ENCODE data around the gene EPB41L4A. TPM values are rescaled to one million over a fixed set of nuclear protein-coding genes. Genes with fewer than 3 reads are reported as not detected.

The EPB41L4A gene
- total RNA-seq, 4 donors from 2014 or later = 9.1 to 16.2 (median 14.1) TPM

GRCh38 chr5:112338681-112339337, 80.3 kb downstream of the EPB41L4A start:
- WGBS, 2 donors = 32 to 41% methylated on average over 5 of the region's 5 CpGs
- H3K4me3 ChIP-seq (ENCODE audit: low read depth, poor library complexity, severe bottlenecking) = no peak overlapping the region
- intact Hi-C loops (cut with DNase I; ENCODE audit: low total_unique reads) = no loop called here
- no peak for TF ChIP-seq POLR2A (IDR thresholded peaks at IDR 0.05)
- TF ChIP-seq CTCF (IDR thresholded peaks at IDR 0.05) = no peak
- DNase-seq (ENCODE audit: low spot score in 2 of 2) = peak; percentile 59 to 85

- 46 to 48% methylated on average over 5 of the region's 5 CpGs for WGBS, 2 donors
- TF ChIP-seq CTCF (IDR thresholded peaks at IDR 0.05) (no peak), POLR2A (IDR thresholded peaks at IDR 0.05) (no peak)
- no peak overlapping the region for H3K4me3 ChIP-seq (ENCODE audit: low read depth, poor library complexity, severe bottlenecking)
- intact Hi-C loops (cut with DNase I; ENCODE audit: low total_unique reads) = no loop called here
- DNase-seq (ENCODE audit: low spot score in 2 of 2) = no peak
Measured at GRCh38 chr5:112333331-112333781, 85.7 kb downstream of the EPB41L4A start.

GRCh38 chr5:112331892-112332291, 87.2 kb downstream of the EPB41L4A start:
- WGBS, 2 donors = 85 to 91% methylated on average over 2 of the region's 2 CpGs
- intact Hi-C loops (cut with DNase I; ENCODE audit: low total_unique reads) = no loop called here
- H3K4me3 ChIP-seq (ENCODE audit: low read depth, poor library complexity, severe bottlenecking) = no peak overlapping the region
- no peak for TF ChIP-seq POLR2A (IDR thresholded peaks at IDR 0.05)
- no peak for TF ChIP-seq CTCF (IDR thresholded peaks at IDR 0.05)
- DNase-seq (ENCODE audit: low spot score in 2 of 2) = no peak

GRCh38 chr5:112329419-112330090, 89.5 kb downstream of the EPB41L4A start:
- DNase-seq (ENCODE audit: low spot score in 2 of 2) = no peak
- intact Hi-C loops (cut with DNase I; ENCODE audit: low total_unique reads) = no loop called here
- TF ChIP-seq POLR2A (IDR thresholded peaks at IDR 0.05) (no peak), CTCF (IDR thresholded peaks at IDR 0.05) (no peak)
- 28 to 32% methylated on average over 5 of the region's 5 CpGs for WGBS, 2 donors
- H3K4me3 ChIP-seq (ENCODE audit: low read depth, poor library complexity, severe bottlenecking) = no peak overlapping the region

- no peak for TF ChIP-seq POLR2A (IDR thresholded peaks at IDR 0.05)
- TF ChIP-seq CTCF (IDR thresholded peaks at IDR 0.05) = no peak
- no peak for DNase-seq (ENCODE audit: low spot score in 2 of 2)
- intact Hi-C loops (cut with DNase I; ENCODE audit: low total_unique reads) = no loop called here
- no peak overlapping the region for H3K4me3 ChIP-seq (ENCODE audit: low read depth, poor library complexity, severe bottlenecking)
Measured at GRCh38 chr5:112323166-112323565, 95.9 kb downstream of the EPB41L4A start.

Measured in lower leg skin (tissue), 4 donors.